ENCODE measurements around the gene NEUROD2. TPM values are rescaled to one million over a fixed set of nuclear protein-coding genes. Genes with fewer than 3 reads are reported as not detected.
A peak's percentile ranks its signal among the peaks of the same experiment; 100 is the strongest.

NEUROD2 gene
- total RNA-seq, 1 donor from 2014 or later = not detected

GRCh38 chr17:39606434-39607056 lies 1.2 kb downstream of the NEUROD2 start:
- intact Hi-C loops (cut with micrococcal nuclease) = no loop called here
- ATAC-seq (peak; percentile 21), DNase-seq (no peak)

GRCh38 chr17:39605492-39606433 lies 2.0 kb downstream of the NEUROD2 start:
- DNase-seq (no peak), ATAC-seq (peak; percentile 42)
- intact Hi-C loops (cut with micrococcal nuclease) = no loop called here

GRCh38 chr17:39604911-39605491 lies 2.7 kb downstream of the NEUROD2 start:
- intact Hi-C loops (cut with micrococcal nuclease) = no loop called here
- no peak for DNase-seq

GRCh38 chr17:39603304-39604016 lies 4.3 kb downstream of the NEUROD2 start:
- DNase-seq (no peak), ATAC-seq (no peak)
- intact Hi-C loops (cut with micrococcal nuclease) = no loop called here

More at GRCh38 chr17:39604911-39605491, 2.7 kb downstream of the NEUROD2 start:
- no peak for ATAC-seq

- intact Hi-C loops (cut with micrococcal nuclease) = no loop called here
- no peak for DNase-seq
- no peak for ATAC-seq
Measured at GRCh38 chr17:39602533-39603303, 5.0 kb downstream of the NEUROD2 start.

- ATAC-seq (no peak), DNase-seq (no peak)
- intact Hi-C loops (cut with micrococcal nuclease) = no loop called here
Measured at GRCh38 chr17:39601758-39602532, 5.8 kb downstream of the NEUROD2 start.

GRCh38 chr17:39600997-39601597 lies 6.6 kb downstream of the NEUROD2 start:
- ATAC-seq = no peak
- no peak for DNase-seq
- intact Hi-C loops (cut with micrococcal nuclease) = no loop called here

- ATAC-seq (no peak), DNase-seq (no peak)
- intact Hi-C loops (cut with micrococcal nuclease) = no loop called here
Measured at GRCh38 chr17:39600288-39600996, 7.3 kb downstream of the NEUROD2 start.

GRCh38 chr17:39599665-39600231 lies 8.0 kb downstream of the NEUROD2 start:
- ATAC-seq (no peak), DNase-seq (no peak)
- intact Hi-C loops (cut with micrococcal nuclease) = no loop called here

- DNase-seq (no peak), ATAC-seq (no peak)
- intact Hi-C loops (cut with micrococcal nuclease) = no loop called here
Measured at GRCh38 chr17:39599004-39599664, 8.6 kb downstream of the NEUROD2 start.

- intact Hi-C loops (cut with micrococcal nuclease) = no loop called here
Measured at GRCh38 chr17:39598630-39599003, 9.1 kb downstream of the NEUROD2 start.

GRCh38 chr17:39598047-39598481 lies 9.7 kb downstream of the NEUROD2 start:
- no peak for ATAC-seq
- intact Hi-C loops (cut with micrococcal nuclease) = no loop called here
- no peak for DNase-seq

More at GRCh38 chr17:39598630-39599003, 9.1 kb downstream of the NEUROD2 start:
- DNase-seq (no peak), ATAC-seq (no peak)

GRCh38 chr17:39597372-39598046 lies 10.2 kb downstream of the NEUROD2 start:
- intact Hi-C loops (cut with micrococcal nuclease) = no loop called here
- no peak for DNase-seq
- ATAC-seq = no peak

GRCh38 chr17:39596543-39597267 lies 11.0 kb downstream of the NEUROD2 start:
- ATAC-seq (no peak), DNase-seq (no peak)
- intact Hi-C loops (cut with micrococcal nuclease) = no loop called here

GRCh38 chr17:39595928-39596510 lies 11.7 kb downstream of the NEUROD2 start:
- ATAC-seq (no peak), DNase-seq (no peak)
- intact Hi-C loops (cut with micrococcal nuclease) = no loop called here

All from left ventricle myocardium superior (tissue), 1 donor.